HEK293 (cell line): ENCODE results near the gene CDH6.
A peak's percentile ranks its signal among the peaks of the same experiment; 100 is the strongest.

Source experiments
- ZNF391 ChIP-seq: fragments of 450-650 bp; formaldehyde crosslinking; IDR thresholded peaks from 2 replicates; pipeline ENCODE4 v1.5.1; 2016; ENCODE audit warnings: low read depth, missing biosample characterization, missing genetic modification characterization, borderline replicate concordance
- ZNF555 ChIP-seq: fragments of 450-650 bp; formaldehyde crosslinking; conservative IDR thresholded peaks from 2 replicates; pipeline ENCODE4 v1.5.1; 2017; ENCODE audit warnings: missing biosample characterization, mild to moderate bottlenecking, missing genetic modification characterization, inconsistent platforms
- ZNF580 ChIP-seq: fragments of 450-650 bp; formaldehyde crosslinking; IDR thresholded peaks from 2 replicates; pipeline ENCODE4 v1.5.1; 2016; ENCODE audit warnings: missing biosample characterization, missing genetic modification characterization
- ZNF658 ChIP-seq: fragments of 450-650 bp; formaldehyde crosslinking; IDR thresholded peaks from 2 replicates; pipeline ENCODE4; 2016; ENCODE audit warnings: missing biosample characterization, missing genetic modification characterization

CDH6 gene

GRCh38 chr5:31378136-31378535 is 184.7 kb downstream of the CDH6 start (continued):
- TF ChIP-seq ZNF658 (tag by site-specific recombination) (no peak), ZNF555 (tag by site-specific recombination) (no peak), ZNF391 (tag by site-specific recombination) (no peak), ZNF580 (tag by site-specific recombination) (0 out of 2 replicates have a peak, but pooled peaks have one; percentile 16)
